ENCODE results near the gene GCNA. TPM values are rescaled to one million over a fixed set of nuclear protein-coding genes. Genes with fewer than 3 reads are reported as not detected.
A peak's percentile ranks its signal among the peaks of the same experiment; 100 is the strongest.

Gene GCNA
- polyA plus RNA-seq, 1 of the 3 experiments (the other 2 are of a cell fraction), result 1.8 TPM

DNA sequence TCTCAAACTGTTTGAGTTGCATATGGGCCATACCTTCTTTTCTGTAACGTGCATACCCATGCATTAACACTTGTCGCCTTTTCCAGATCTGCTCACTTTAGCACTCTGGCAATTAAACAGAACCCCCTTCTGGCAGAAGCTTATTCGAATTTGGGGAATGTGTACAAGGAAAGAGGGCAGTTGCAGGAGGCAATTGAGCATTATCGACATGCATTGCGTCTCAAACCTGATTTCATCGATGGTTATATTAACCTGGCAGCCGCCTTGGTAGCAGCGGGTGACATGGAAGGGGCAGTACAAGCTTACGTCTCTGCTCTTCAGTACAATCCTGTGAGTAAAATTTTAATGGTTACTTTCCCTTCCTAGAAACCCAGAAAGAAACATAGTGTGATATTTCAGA lies 40.5 kb upstream of the GCNA start:
- Histone ChIP-seq H3K36me3 (replicated peaks in 1 of 2; ENCODE audit: control insufficient read depth in 1 of 2, insufficient read depth in 2 of 2, low read length in 1 of 2) (peaks cover 8% of the 10 kb centered on the region in 2 experiments), H3K9me3 (no peaks in the 10 kb centered on the region), H3K27ac (ENCODE audit: low read depth in 2 of 2, low read length in 1 of 2) (no peak overlapping the region), H3K4me3 (ENCODE audit: low read depth in 2 of 2, low read length in 1 of 2) (no peak overlapping the region), H4K20me1 (ENCODE audit: insufficient read depth) (peaks cover 80% of the 10 kb centered on the region), H2AFZ (ENCODE audit: low read depth) (no peak overlapping the region), H3K79me2 (ENCODE audit: insufficient read depth) (peaks cover 94% of the 10 kb centered on the region), H3K9me2 (no peaks in the 10 kb centered on the region), H3K27me3 (ENCODE audit: insufficient read depth) (peaks cover 14% of the 10 kb centered on the region; the same call in 1 of the 2 replicates), H3K4me2 (no peak overlapping the region), H3K9ac (no peak overlapping the region), H3K4me1 (ENCODE audit: control insufficient read depth in 1 of 2, insufficient read depth in 2 of 2, low read depth in 1 of 2, low read length in 1 of 2) (peaks cover 6 to 14% of the 10 kb centered on the region in 2 experiments; a peak in 3 of 4 replicates), H3F3A (replicated peaks; ENCODE audit: insufficient read depth) (peaks cover 31% of the 10 kb centered on the region)
- POLR2A ChIA-PET, result interaction anchor here (1.1 kb wide), 1 partner anchor 8 kb away, joined by 3 read pairs; no protein-coding TSS in a partner anchor
- CTCF ChIA-PET, result interaction anchor here (0.9 kb wide), 1 partner anchor 14 kb away, joined by 3 read pairs; no protein-coding TSS in a partner anchor
- no peak for TF ChIP-seq EZH2phosphoT487 (IDR thresholded peaks at IDR 0.05; ENCODE audit: borderline replicate concordance, low read depth)
- TF ChIP-seq FOXJ3 (CRISPR knock-in tag; IDR thresholded peaks at IDR 0.05), result no peak
- TF ChIP-seq GABPA (IDR thresholded peaks at IDR 0.05; ENCODE audit: low read depth), result no peak
- no peak for TF ChIP-seq ZBTB33 (IDR thresholded peaks at IDR 0.05; ENCODE audit: borderline replicate concordance, low read depth)
- 68% methylated on average over 9 of the region's 9 CpGs for WGBS (ENCODE audit: low lambda C conversion rate)
- DNase-seq, result no peak

GRCh38 chrX:71540801-71541200 lies 37.4 kb upstream of the GCNA start:
- Histone ChIP-seq H3K27ac (ENCODE audit: low read depth in 2 of 2, low read length in 1 of 2) (peak overlapping the region in 1 of 2 experiments; percentile 81; a peak in 2 of 4 replicates), H3K9me2 (no peaks in the 10 kb centered on the region), H3K27me3 (ENCODE audit: insufficient read depth) (peaks cover 4% of the 10 kb centered on the region; the same call in 1 of the 2 replicates), H3F3A (replicated peaks; ENCODE audit: insufficient read depth) (peaks cover 40% of the 10 kb centered on the region), H4K20me1 (ENCODE audit: insufficient read depth) (peaks cover 92% of the 10 kb centered on the region), H2AFZ (ENCODE audit: low read depth) (no peak overlapping the region), H3K36me3 (replicated peaks in 1 of 2; ENCODE audit: control insufficient read depth in 1 of 2, insufficient read depth in 2 of 2, low read length in 1 of 2) (peaks cover 8 to 19% of the 10 kb centered on the region in 2 experiments), H3K79me2 (ENCODE audit: insufficient read depth) (peaks cover 88% of the 10 kb centered on the region), H3K9me3 (no peaks in the 10 kb centered on the region), H3K9ac (peak overlapping the region; percentile 24; the same call in 1 of the 2 replicates), H3K4me2 (peak overlapping the region; percentile 23; the same call in 1 of the 2 replicates), H3K4me1 (ENCODE audit: control insufficient read depth in 1 of 2, insufficient read depth in 2 of 2, low read depth in 1 of 2, low read length in 1 of 2) (peaks cover 8 to 18% of the 10 kb centered on the region in 2 experiments; a peak in 3 of 4 replicates), H3K4me3 (ENCODE audit: low read depth in 2 of 2, low read length in 1 of 2) (no peak overlapping the region)
- 43% methylated on average over 3 of the region's 3 CpGs for WGBS (ENCODE audit: low lambda C conversion rate)
- TF ChIP-seq TCF12 (IDR thresholded peaks at IDR 0.05) (no peak), USF2 (IDR thresholded peaks at IDR 0.05; ENCODE audit: borderline replicate concordance, low read depth, low read length) (no peak), EZH2phosphoT487 (IDR thresholded peaks at IDR 0.05; ENCODE audit: borderline replicate concordance, low read depth) (no peak), YY1 (IDR thresholded peaks at IDR 0.05; ENCODE audit: low read depth) (no peak), ELF1 (IDR thresholded peaks at IDR 0.05) (no peak), CHD2 (IDR thresholded peaks at IDR 0.05; ENCODE audit: low read length, partially characterized antibody) (no peak), RAD21 (IDR thresholded peaks at IDR 0.05; ENCODE audit: low read length) (no peak), RCOR1 (IDR thresholded peaks at IDR 0.05; ENCODE audit: low read length) (no peak), MEF2A (IDR thresholded peaks at IDR 0.05; ENCODE audit: borderline replicate concordance, low read depth) (no peak), TEAD4 (IDR thresholded peaks at IDR 0.05; ENCODE audit: borderline replicate concordance, insufficient read depth) (no peak), RFX5 (IDR thresholded peaks at IDR 0.05; ENCODE audit: low read length) (no peak), ZBTB33 (IDR thresholded peaks at IDR 0.05; ENCODE audit: borderline replicate concordance, low read depth) (no peak), TAF1 (IDR thresholded peaks at IDR 0.05; ENCODE audit: borderline replicate concordance, low read depth, low read length) (no peak), RXRA (IDR thresholded peaks at IDR 0.05; ENCODE audit: borderline replicate concordance, low read depth) (no peak)
- TF ChIP-seq, protein P1, sequence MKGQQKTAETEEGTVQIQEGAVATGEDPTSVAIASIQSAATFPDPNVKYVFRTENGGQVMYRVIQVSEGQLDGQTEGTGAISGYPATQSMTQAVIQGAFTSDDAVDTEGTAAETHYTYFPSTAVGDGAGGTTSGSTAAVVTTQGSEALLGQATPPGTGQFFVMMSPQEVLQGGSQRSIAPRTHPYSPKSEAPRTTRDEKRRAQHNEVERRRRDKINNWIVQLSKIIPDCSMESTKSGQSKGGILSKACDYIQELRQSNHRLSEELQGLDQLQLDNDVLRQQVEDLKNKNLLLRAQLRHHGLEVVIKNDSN (IDR thresholded peaks at IDR 0.05; ENCODE audit: borderline replicate concordance, low read depth), result no peak
- DNase-seq, result no peak
- ChIA-PET POLR2A (no interaction called here), CTCF (no interaction called here)
